H9 (cell line): ENCODE results near the gene WDR31. TPM values are rescaled to one million over a fixed set of nuclear protein-coding genes. Genes with fewer than 3 reads are reported as not detected.

ENCODE experiments used
- DNase-seq: peaks from one replicate; pipeline ENCODE4 v3.0.0-alpha.2; 2017
- H2AFZ ChIP-seq: one replicate; pipeline ENCODE4 v1.6.1; 2013; ENCODE audit warnings: mild to moderate bottlenecking, low read length, control low read depth, moderate library complexity
- H2AK5ac ChIP-seq: 2 replicates; pipeline ENCODE4 v1.6.1; 2013; ENCODE audit warnings: low read length, control low read depth, mixed read lengths; ENCODE audit not compliant: insufficient read length
- H2BK120ac ChIP-seq: one replicate; pipeline ENCODE4 v1.6.1; 2013; ENCODE audit warnings: low read depth, mild to moderate bottlenecking, low read length, control low read depth, inconsistent platforms; ENCODE audit not compliant: poor library complexity, severe bottlenecking
- H2BK12ac ChIP-seq: 2 replicates; pipeline ENCODE4 v1.6.1; 2013; ENCODE audit warnings: low read length, control low read depth, mixed read lengths, low read depth; ENCODE audit not compliant: insufficient read length
- H2BK15ac ChIP-seq: 2 replicates; pipeline ENCODE4 v1.6.1; 2013; ENCODE audit warnings: low read depth, low read length, control low read depth
- H2BK20ac ChIP-seq: one replicate; pipeline ENCODE4 v1.6.1; 2013; ENCODE audit warnings: low read depth, mild to moderate bottlenecking, low read length, control low read depth, inconsistent platforms; ENCODE audit not compliant: poor library complexity, severe bottlenecking
- H2BK5ac ChIP-seq: 2 replicates; pipeline ENCODE4 v1.6.1; 2013; ENCODE audit warnings: low read length, control low read depth, mixed read lengths; ENCODE audit not compliant: insufficient read length
- H3K14ac ChIP-seq: 2 replicates; pipeline ENCODE4 v1.6.1; 2013; ENCODE audit warnings: low read length, control low read depth; ENCODE audit not compliant: insufficient read depth
- H3K18ac ChIP-seq: 2 replicates; pipeline ENCODE4 v1.6.1; 2013; ENCODE audit warnings: low read depth, mild to moderate bottlenecking, mixed read lengths, low read length, control low read depth; ENCODE audit not compliant: insufficient read length
- H3K23ac ChIP-seq: 2 replicates; pipeline ENCODE4 v1.6.1; 2013; ENCODE audit warnings: low read length, control low read depth, mixed read lengths, low read depth; ENCODE audit not compliant: insufficient read length
- H3K23me2 ChIP-seq: 2 replicates; pipeline ENCODE4 v1.6.1; 2013; ENCODE audit warnings: low read depth, mild to moderate bottlenecking, mixed read lengths, low read length, control low read depth; ENCODE audit not compliant: insufficient read length, poor library complexity, severe bottlenecking
- H3K27ac ChIP-seq: 2 replicates; pipeline ENCODE4 v1.5.1; 2013; ENCODE audit warnings: low read length, control low read depth, mixed read lengths, low read depth; ENCODE audit not compliant: insufficient read length
- H3K27me3 ChIP-seq: 2 replicates; pipeline ENCODE4 v1.6.1; 2013; ENCODE audit warnings: low read length, control low read depth, inconsistent platforms; ENCODE audit not compliant: insufficient read depth
- H3K4ac ChIP-seq: 2 replicates; pipeline ENCODE4 v1.6.1; 2013; ENCODE audit warnings: low read depth, mild to moderate bottlenecking, control low read depth, inconsistent platforms, low read length, moderate library complexity
- H3K4me1 ChIP-seq: 2 replicates; pipeline ENCODE4 v1.6.1; 2013; ENCODE audit warnings: low read length, control low read depth, inconsistent platforms; ENCODE audit not compliant: insufficient read depth
- H3K4me2 ChIP-seq: 2 replicates; pipeline ENCODE4 v1.6.1; 2013; ENCODE audit warnings: low read length, control low read depth, mixed read lengths; ENCODE audit not compliant: insufficient read length, insufficient read depth
- H3K56ac ChIP-seq: 2 replicates; pipeline ENCODE4 v1.6.1; 2013; ENCODE audit warnings: low read depth, mild to moderate bottlenecking, mixed read lengths, low read length, control low read depth; ENCODE audit not compliant: insufficient read length
- H3K79me1 ChIP-seq: 2 replicates; pipeline ENCODE4 v1.6.1; 2013; ENCODE audit warnings: low read depth, mild to moderate bottlenecking, moderate library complexity, low read length, control low read depth, inconsistent platforms; ENCODE audit not compliant: insufficient read depth, poor library complexity, severe bottlenecking
- H3K79me2 ChIP-seq: 2 replicates; pipeline ENCODE4 v1.6.1; 2013; ENCODE audit warnings: low read length, control low read depth, inconsistent platforms; ENCODE audit not compliant: insufficient read depth
- H3K9ac ChIP-seq: 2 replicates; pipeline ENCODE4 v1.6.1; 2013; ENCODE audit warnings: low read length, control low read depth, mixed read lengths; ENCODE audit not compliant: insufficient read length; ENCODE audit errors: extremely low read depth
- H3K9me3 ChIP-seq: one replicate; pipeline ENCODE4 v1.6.1; 2013; ENCODE audit warnings: low read depth, low read length, inconsistent platforms; ENCODE audit not compliant: control insufficient read depth
- H3T11ph ChIP-seq: one replicate; pipeline ENCODE4 v1.6.1; 2013; ENCODE audit warnings: mild to moderate bottlenecking, low read length, control low read depth, inconsistent platforms
- H4K20me1 ChIP-seq: one replicate; pipeline ENCODE4 v1.6.1; 2013; ENCODE audit not compliant: control insufficient read depth, insufficient read length, insufficient read depth
- H4K5ac ChIP-seq: 2 replicates; pipeline ENCODE4 v1.6.1; 2013; ENCODE audit warnings: low read depth, mild to moderate bottlenecking, mixed read lengths, low read length, control low read depth; ENCODE audit not compliant: insufficient read length
- H4K8ac ChIP-seq: replicated peaks from 2 replicates; pipeline ENCODE4 v1.6.1; 2013; ENCODE audit warnings: low read length, control low read depth, mixed read lengths, low read depth; ENCODE audit not compliant: insufficient read length
- H4K91ac ChIP-seq: 2 replicates; pipeline ENCODE4 v1.6.1; 2013; ENCODE audit warnings: low read depth, mild to moderate bottlenecking, moderate library complexity, mixed read lengths, low read length, control low read depth; ENCODE audit not compliant: insufficient read length
- H3K27ac Mint-ChIP-seq, 3 experiments: 2 replicates in 2 of 3; 3 replicates in 1 of 3; pipeline ENCODE4 v1.8.0; 2020 to 2021; ENCODE audit warnings: mixed read lengths in 3 of 3, mild to moderate bottlenecking in 1 of 3, moderate library complexity in 1 of 3
- H3K27me3 Mint-ChIP-seq: 2 replicates; pipeline ENCODE4 v1.8.0; 2021; ENCODE audit warnings: low read depth, mild to moderate bottlenecking, moderate library complexity, mixed read lengths
- H3K36me3 Mint-ChIP-seq, 3 experiments: 2 replicates in 2 of 3; 3 replicates in 1 of 3; pipeline ENCODE4 v1.8.0; 2020 to 2021; ENCODE audit warnings: low read depth in 3 of 3, mixed read lengths in 3 of 3; ENCODE audit not compliant: insufficient read depth in 1 of 3
- H3K4me1 Mint-ChIP-seq, 2 experiments: 2 replicates each; pipeline ENCODE4 v1.8.0; 2020; ENCODE audit warnings: mixed read lengths in 2 of 2
- H3K4me3 Mint-ChIP-seq, 2 experiments: 2 replicates in 1 of 2; 3 replicates in 1 of 2; pipeline ENCODE4 v1.8.0; 2020 to 2021; ENCODE audit warnings: mild to moderate bottlenecking in 2 of 2, mixed read lengths in 2 of 2, moderate library complexity in 1 of 2
- H3K9me3 Mint-ChIP-seq, 2 experiments: 2 replicates in 1 of 2; 3 replicates in 1 of 2; pipeline ENCODE4 v1.8.0; 2020; ENCODE audit warnings: mild to moderate bottlenecking in 2 of 2, mixed read lengths in 2 of 2, moderate library complexity in 1 of 2
- WGBS: extraction: QIAGEN DNeasy Blood & Tissue Kit; methylation state at CpG from one replicate; pipeline ENCODE4 v1.1.7; 2013; ENCODE audit warnings: missing lambda C conversion rate, low lambda C conversion rate, mixed read lengths; ENCODE audit not compliant: insufficient read length; ENCODE audit errors: extremely low coverage; 5-methylcytosine and 5-hydroxymethylcytosine counted together
- total RNA-seq: library from RNA; stranded (reverse); gene quantifications from 2 replicates; pipeline ENCODE4 v1.2.1, GENCODE V29; 2021
- TF ChIP-seq, protein P1 (sequence below): fragments of 200-600 bp; sonication (generic); conservative IDR thresholded peaks from 3 replicates; pipeline ENCODE4 v1.8.0; 2021; ENCODE audit warnings: antibody characterized with exemption, mild to moderate bottlenecking

WDR31 gene
- total RNA-seq, 1 experiment from 2014 or later: 0.72 TPM

DNA sequence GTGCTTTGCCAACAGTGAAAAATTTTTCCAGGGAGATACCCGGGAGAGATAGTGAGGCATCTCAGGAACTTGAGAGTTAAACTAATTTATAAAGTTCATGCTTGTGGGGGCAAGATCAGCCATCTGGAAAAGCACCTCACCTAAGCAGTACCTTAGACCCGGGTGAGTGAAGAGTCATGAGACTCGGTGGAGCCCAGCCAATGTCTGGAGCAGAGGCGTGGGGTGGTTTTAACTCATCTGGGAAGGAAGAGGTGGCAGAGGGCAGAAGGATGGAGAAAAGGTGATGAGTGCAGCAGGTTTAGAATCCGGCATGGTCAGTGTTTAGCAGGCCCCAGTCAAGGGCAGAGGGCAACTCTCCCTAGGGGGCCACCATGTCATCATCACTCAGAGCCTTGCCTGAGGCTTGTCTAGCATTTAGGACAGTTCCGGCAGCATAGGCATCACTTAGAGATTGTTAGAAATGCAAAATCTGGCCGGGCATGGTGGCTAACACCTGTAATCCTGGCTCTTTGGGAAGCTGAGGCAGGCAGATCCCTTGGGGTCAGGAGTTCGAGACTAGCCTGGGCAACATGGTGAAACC, 32.6 kb downstream of the WDR31 start:
- Mint-ChIP-seq H3K27me3 (no peaks in the 10 kb centered on the region; the same call in 1 of the 2 replicates), H3K27ac (no peak overlapping the region), H3K4me1 (peaks cover 6 to 8% of the 10 kb centered on the region in 2 experiments), H3K4me3 (no peak overlapping the region), H3K9me3 (no peaks in the 10 kb centered on the region), H3K36me3 (no peaks in the 10 kb centered on the region)
- Histone ChIP-seq H3K79me2 (no peaks in the 10 kb centered on the region), H3K14ac (no peak overlapping the region), H3K9me3 (no peaks in the 10 kb centered on the region), H3K23ac (no peak overlapping the region), H3K79me1 (no peaks in the 10 kb centered on the region), H3K56ac (no peak overlapping the region), H2BK120ac (no peak overlapping the region), H4K8ac (no peak overlapping the region), H2BK12ac (no peak overlapping the region), H4K5ac (no peak overlapping the region), H3K4ac (no peak overlapping the region), H2BK20ac (no peak overlapping the region), H3K18ac (no peak overlapping the region), H3K23me2 (no peaks in the 10 kb centered on the region), H2AFZ (no peak overlapping the region), H4K91ac (no peak overlapping the region), H3K9ac (no peak overlapping the region), H2BK5ac (no peak overlapping the region), H3K27ac (no peak overlapping the region), H3K27me3 (no peaks in the 10 kb centered on the region), H3K4me2 (no peak overlapping the region), H4K20me1 (no peaks in the 10 kb centered on the region), H3T11ph (no peak overlapping the region), H3K4me1 (no peaks in the 10 kb centered on the region), H2BK15ac (no peak overlapping the region), H2AK5ac (no peak overlapping the region)
- WGBS: no CpG with 5 or more reads among the region's 8 CpGs
- no peak for DNase-seq
- TF ChIP-seq, protein P1, sequence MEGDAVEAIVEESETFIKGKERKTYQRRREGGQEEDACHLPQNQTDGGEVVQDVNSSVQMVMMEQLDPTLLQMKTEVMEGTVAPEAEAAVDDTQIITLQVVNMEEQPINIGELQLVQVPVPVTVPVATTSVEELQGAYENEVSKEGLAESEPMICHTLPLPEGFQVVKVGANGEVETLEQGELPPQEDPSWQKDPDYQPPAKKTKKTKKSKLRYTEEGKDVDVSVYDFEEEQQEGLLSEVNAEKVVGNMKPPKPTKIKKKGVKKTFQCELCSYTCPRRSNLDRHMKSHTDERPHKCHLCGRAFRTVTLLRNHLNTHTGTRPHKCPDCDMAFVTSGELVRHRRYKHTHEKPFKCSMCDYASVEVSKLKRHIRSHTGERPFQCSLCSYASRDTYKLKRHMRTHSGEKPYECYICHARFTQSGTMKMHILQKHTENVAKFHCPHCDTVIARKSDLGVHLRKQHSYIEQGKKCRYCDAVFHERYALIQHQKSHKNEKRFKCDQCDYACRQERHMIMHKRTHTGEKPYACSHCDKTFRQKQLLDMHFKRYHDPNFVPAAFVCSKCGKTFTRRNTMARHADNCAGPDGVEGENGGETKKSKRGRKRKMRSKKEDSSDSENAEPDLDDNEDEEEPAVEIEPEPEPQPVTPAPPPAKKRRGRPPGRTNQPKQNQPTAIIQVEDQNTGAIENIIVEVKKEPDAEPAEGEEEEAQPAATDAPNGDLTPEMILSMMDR: no peak
